Stomach smooth muscle (tissue), 2 donors: Measurements from ENCODE around the gene VAMP7.

Source experiments
- H3K27ac ChIP-seq: one replicate; pipeline ENCODE4 v1.7.0; 2013; ENCODE audit warnings: mild to moderate bottlenecking, low read length, inconsistent platforms
- H3K27me3 ChIP-seq, 2 donors: one replicate each; pipeline ENCODE4 v1.7.0; 2013; ENCODE audit warnings: low read length in 2 of 2; ENCODE audit not compliant: insufficient read depth in 2 of 2, control insufficient read depth in 1 of 2
- H3K36me3 ChIP-seq, 2 donors: one replicate each; pipeline ENCODE4 v1.7.0; 2013; ENCODE audit warnings: low read length in 2 of 2; ENCODE audit not compliant: control insufficient read depth in 2 of 2, insufficient read depth in 2 of 2
- H3K4me1 ChIP-seq: one replicate; pipeline ENCODE4 v1.7.0; 2013; ENCODE audit warnings: low read length; ENCODE audit not compliant: control insufficient read depth, insufficient read depth
- H3K4me3 ChIP-seq, 2 donors: one replicate each; pipeline ENCODE4 v1.7.0; 2013; ENCODE audit warnings: low read length in 2 of 2
- H3K9ac ChIP-seq, 2 donors: one replicate each; pipeline ENCODE4 v1.7.0; 2013; ENCODE audit warnings: low read length in 2 of 2, mild to moderate bottlenecking in 1 of 2
- H3K9me3 ChIP-seq, 2 donors: one replicate each; pipeline ENCODE4 v1.7.0; 2013; ENCODE audit warnings: low read length in 2 of 2; ENCODE audit not compliant: control insufficient read depth in 2 of 2
- donor health status: healthy.
- donor health status: Pancreatic carcinoma.

Gene VAMP7

DNA sequence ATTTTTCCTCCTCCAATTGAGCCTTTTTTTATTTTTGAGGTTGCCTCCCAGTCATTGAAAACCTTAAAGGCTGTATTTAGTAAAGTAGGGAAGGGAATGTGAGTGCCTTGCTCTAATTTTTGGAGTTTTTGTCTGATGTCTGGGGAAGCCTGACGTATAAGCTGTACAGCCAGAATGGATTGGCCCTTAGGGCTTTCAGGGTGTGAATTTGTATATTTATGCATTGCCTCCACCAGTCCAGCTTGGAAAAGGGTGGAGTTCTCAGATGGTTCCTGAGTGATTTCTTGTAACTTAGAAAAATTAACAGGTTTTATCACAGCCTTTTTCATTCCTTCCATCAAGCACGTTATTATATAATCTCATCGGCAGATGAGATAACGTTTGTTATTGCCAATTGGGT, 107.7 kb downstream of the VAMP7 start:
- Histone ChIP-seq H3K4me1 (no peaks in the 10 kb centered on the region), H3K9me3 (peaks cover 0 to 4% of the 10 kb centered on the region in 2 donors), H3K9ac (no peak overlapping the region), H3K4me3 (no peak overlapping the region), H3K36me3 (no peaks in the 10 kb centered on the region), H3K27ac (no peak overlapping the region), H3K27me3 (peaks cover 0 to 2% of the 10 kb centered on the region in 2 donors)
